Activated CD4-positive, alpha-beta T cell treated with anti-CD3 and anti-CD28 coated beads for 1 hour (primary cell): ENCODE measurements around the gene CCNF.

Source experiments
- DNase-seq: peaks from one replicate; pipeline ENCODE4 v3.0.0-alpha.2; 2020

CCNF gene

DNA sequence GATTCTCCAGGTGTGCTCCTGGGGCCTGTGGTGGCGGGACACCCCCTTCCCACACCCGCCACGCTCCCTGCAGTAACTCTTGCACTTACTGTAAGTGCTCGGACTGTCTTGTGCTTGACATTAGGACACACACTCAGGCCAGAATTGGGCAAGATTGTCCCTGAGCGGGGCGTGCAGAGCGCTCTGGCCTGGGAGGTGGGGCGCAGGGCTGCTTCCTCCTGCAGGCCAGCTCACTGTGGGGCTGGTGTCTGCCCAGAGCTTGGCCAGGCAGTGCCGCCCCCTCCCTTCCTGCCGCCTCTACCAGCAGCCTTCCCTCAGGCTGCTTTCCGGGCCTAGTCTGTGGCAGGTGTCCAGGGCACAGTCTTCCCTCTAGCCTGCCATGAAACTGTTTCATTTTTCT lies 78.4 kb downstream of the CCNF start:
- DNase-seq, result no peak
